T-helper 2 cell treated with Interferon-gamma antibody and Interleukin-4, amounts not matched to agents 100 ng/mL and 5 ng/mL, for 36 hours (primary cell): ENCODE data around the gene SLAMF8. TPM values are rescaled to one million over a fixed set of nuclear protein-coding genes. Genes with fewer than 3 reads are reported as not detected.

Experiments
- intact Hi-C: fragments of 100-400 bp; cut with micrococcal nuclease; formaldehyde crosslinking; loops from one replicate; pipeline ENCODE4 v1.15.1; 2023
- total RNA-seq: library from RNA; stranded (reverse); gene quantifications from 2 replicates; pipeline ENCODE4 v1.2.3, GENCODE V29; 2022

Gene SLAMF8
- total RNA-seq, 1 donor from 2014 or later, result 0.68 TPM

DNA sequence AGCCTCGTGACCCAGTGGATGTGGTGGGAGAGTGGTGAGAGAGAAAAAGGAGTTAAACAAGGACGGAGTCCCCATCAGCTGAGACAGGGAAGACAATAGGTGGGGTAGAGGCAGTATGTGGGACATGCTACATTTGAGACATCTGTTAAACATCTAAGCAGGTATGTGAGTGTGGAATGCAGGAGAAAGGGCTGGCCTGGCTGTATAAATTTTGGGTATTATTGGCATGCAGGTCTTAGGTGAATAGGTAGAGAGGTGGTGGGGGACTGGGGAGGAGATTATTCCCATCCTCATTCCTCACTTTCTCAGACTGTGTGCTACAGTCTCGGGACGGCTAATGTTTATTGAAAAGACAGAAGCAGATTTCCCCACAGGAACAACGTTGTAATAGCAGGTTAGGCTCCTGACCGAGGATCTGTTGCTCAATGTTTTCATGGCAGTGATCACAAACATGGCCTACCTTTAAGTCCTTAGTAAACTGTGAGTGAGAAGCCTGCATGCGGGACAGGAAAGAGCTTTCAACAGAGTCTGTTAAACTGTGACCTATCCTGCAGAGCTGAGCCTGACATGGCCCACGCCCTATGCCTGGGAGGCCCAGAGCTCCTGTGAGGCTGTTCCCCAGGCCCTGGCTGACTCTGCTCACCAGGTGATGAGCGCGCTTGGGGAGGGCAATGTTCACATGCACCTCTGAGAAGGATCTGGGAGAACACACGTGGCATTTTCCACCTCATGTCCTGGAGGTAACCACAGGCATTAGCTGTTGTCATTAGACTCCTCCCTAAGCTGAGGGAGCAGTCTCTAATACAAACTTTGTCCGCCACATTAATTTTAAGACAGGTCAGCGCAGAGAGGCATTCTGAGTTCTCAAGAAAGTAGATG lies 19.3 kb downstream of the SLAMF8 start:
- intact Hi-C loops, result no loop called here

DNA sequence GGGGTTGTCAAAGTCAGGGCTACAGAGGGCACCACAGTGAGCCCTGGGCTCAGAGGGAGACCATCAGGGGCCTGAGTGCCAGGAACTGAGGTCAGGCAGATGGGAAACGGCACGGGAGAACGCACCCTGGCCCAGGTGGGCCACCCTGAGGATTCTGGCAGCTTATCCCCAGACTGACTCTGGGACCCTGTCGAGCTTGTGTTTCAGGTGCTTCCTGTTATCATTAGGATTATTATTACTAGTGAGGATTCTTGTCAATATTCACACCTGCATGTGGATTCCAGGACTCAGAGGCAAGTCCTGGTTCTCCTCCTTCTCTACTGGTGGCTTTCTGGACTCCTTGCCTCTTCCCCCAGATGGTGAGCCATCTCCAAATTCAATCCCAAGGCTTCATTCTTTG lies 20.6 kb downstream of the SLAMF8 start:
- intact Hi-C loops, result no loop called here

DNA sequence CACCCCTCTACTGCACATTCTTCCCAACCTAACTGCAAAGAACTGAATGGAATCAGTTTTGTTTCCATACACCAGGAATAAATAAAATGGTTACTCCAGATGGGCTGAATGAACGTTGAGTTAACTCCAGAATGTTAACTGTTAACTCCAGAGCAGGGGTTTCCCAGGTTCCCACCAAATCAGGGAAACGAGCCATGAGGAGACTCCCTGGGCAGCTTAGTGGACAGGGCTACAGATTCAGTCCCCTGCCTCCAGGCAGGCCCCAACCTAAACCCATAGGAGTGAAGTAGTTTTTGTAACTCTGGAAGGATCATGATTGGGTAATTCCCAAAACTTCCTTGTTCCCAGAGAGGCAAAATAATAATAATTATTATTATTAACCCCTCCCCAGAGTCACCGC lies 21.7 kb downstream of the SLAMF8 start:
- intact Hi-C loops, result no loop called here

DNA sequence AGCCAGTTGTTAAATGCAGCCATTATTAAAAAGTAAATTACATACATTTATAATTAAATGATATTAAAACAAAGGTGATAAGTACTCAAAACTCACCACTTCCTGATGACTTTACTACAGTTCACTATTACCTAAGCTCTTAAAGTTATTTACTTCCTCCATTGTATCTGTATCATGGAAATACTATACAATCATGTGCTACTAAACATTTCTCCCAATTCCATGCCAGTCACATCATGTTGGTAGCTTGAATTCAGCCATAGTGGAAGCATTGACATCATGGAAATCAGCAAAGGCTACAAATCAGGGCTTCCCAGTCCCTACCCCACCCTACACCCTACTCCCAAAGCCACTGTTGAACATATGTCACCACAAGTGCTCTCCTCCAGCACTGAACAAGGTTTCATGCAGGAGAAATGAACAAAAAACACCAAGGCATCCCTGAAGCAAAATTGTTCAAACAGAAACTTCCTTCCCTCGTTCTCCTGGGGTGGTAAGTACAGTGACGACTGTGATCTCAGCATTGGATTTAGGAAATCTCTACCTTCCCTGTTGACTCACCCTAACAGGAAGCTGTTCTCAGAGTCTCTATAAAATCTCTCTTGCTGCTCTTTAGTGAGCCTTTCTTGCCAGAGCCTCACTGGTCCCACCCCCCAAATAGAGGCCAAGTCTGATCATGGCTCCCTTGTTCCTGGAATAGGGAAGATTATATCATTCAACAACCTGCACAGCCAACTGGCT lies 23.1 kb downstream of the SLAMF8 start:
- intact Hi-C loops, result loop anchor here (5.0 kb wide), 1 partner anchor 158 kb away; no protein-coding TSS in a partner anchor

DNA sequence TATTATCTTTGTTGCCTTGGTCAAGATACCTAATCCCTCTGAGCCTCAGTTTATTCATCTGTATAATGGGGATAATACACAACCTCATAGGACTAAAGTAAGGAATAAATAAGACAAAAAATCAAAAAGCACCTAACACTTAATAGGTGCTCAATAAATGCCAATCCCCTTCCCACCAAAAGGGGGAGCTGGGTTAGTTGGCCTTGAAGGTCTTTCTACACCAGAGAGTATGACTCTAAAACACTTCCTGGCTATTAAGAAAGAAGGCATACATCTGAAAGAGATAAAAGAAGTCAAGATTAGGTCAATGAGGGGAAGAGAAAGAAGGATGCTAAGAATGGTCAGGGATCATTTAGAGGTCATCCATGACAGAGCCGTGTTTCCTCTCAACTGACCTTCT lies 24.7 kb downstream of the SLAMF8 start:
- intact Hi-C loops, result loop anchor here (5.0 kb wide), 1 partner anchor 156 kb away; no protein-coding TSS in a partner anchor

DNA sequence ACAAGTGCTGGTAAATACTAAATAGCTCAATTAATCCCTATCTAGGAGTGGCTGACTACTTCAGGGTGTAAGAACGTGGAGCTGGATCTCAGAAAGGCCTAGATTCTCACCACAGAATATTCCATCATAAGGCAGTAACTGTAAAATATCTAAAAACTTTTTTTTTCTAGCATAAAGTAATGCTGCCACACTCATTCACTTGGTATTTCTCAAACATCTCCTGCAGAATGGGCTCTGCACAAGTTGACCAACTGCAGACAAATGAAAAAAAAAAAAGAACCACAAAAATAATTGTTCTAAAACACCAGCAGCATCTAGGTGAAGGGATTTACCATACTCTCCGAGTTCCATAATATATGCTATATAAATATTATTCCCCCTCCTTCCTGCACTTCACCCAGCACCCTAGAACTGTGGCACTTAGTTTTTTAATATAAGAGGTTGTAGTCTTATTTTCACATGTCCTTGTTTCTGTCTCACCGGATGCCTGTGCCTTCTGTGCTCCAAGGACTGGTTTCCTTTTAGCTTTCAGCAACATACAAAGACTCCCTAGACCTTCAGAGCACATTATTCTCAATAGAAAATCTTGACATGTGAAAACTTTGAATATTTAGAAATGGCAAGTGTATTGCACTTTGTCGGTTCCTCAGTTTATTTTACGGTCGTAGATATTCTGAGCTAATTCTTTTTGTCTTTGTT lies 26.9 kb downstream of the SLAMF8 start:
- intact Hi-C loops, result loop anchor here (2.0 to 5.0 kb wide), 4 partner anchors 37 to 154 kb away; partner anchors contain the start of gene DUSP23

DNA sequence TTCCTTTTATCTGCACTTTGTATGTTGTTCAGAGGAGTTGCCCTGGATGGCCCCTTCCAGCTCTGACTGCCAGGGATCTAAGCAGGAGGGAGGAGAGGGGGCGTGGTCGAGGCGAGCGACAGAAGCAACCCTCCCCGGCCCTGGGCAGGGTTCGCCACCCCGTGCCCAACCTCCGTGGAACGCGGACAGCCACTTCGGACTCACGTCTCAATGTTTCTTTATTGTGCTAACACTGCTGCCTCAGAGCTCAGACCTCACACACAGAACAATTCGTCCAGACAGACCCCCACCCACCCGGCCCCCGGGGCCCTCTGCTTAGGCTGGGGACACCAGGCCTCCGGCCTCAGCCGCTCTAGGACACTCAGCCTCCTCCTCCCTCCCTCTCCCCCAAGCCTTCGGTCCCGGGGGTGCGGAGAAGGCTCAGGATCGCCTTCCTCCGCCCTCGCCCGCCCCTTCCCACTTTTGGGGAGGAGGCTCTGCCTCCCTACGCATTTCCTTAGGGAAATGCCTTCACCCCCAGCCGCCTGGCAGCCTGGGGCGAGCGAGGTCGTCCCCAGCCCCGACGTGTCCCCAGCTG lies 27.5 kb downstream of the SLAMF8 start:
- intact Hi-C loops, result loop anchor here (2.0 to 5.0 kb wide), 4 partner anchors 37 to 153 kb away; partner anchors contain the start of gene DUSP23

DNA sequence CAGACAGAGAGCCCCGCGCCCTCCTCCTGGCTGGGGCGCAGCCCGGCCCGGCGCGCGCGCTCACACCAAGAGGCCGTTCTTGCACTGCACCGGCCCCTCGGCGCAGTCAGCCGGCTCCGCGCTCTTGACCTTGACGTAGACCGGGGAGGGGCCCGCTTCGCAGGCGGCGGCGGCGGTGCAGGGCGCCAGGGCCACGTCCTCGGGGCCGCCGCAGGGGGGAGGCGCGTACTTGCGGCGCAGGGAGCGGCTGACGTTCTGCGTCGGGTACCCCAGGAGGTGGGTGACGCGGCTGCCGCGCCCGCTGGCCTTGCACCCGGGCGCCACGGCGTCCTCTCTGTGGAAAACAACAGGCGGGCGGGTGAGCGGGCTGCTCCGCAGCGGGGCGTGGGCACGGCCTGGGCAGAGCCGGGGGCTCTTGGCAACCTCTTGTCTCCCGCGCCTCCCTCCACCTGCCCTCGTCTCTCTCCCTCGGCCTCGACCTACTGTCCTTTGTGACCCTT lies 28.1 kb downstream of the SLAMF8 start:
- intact Hi-C loops, result loop anchor here (2.0 to 5.0 kb wide), 4 partner anchors 36 to 153 kb away; partner anchors contain the start of gene DUSP23

DNA sequence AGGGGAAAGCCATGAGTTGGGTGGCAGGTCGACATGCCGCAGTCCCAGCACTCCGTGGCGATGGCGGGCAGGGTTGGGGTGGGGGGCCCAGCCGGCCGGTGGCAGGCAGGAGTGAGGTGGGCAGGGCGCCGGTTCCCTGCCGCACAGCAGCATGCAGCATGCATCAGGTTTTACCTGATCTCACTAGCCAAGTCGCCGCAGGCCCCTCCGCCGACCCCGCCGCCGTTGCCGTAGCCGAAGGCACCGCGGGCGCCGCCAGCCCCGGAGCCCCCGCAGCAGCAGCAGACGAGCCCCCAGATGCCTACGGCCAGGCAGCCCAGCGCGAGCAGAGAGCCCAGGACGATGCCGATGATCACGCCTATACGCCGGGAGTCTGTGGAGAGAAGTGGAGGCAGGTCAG lies 29.0 kb downstream of the SLAMF8 start:
- intact Hi-C loops, result loop anchor here (2.0 kb wide), 3 partner anchors 35 to 75 kb away; partner anchors contain the start of gene DUSP23

DNA sequence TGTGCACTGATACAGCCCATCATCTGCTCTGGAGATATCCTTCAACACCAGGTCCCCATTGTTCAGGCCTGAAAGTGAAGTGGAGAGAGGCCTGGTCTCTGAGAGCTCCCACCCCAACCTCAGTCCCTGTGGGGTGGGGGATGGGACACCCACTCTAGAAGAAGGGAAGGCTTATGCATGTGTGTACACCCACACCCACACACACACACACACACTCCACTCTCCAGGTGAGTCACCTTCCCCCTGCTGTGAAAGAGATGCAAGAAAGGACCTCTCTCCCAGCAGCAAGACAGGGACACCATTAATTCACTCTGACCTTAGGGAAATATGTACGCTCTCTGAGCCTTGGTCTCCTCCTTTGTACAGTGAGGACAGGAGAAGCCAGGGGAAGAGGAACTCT lies 29.9 kb downstream of the SLAMF8 start:
- intact Hi-C loops, result no loop called here

DNA sequence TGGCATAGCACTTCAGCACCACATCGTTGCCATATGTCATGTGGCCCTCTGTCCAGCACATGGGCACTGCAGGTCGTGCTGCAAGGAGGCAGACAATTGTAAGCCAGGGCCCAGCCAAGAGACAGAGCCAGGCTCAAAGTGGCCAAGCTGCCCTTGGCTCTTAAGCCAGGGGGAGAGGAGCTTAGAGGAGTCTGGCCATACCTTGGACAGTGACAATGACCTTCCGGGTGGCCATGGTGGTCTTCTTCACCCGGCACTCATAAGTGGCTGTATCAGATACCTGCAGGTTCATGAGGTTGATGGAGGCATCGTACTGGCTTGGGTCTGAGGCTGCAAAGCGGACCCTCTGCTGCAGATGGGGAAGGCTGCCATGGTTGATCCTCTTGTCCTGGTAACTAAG lies 31.2 kb downstream of the SLAMF8 start:
- intact Hi-C loops, result no loop called here

DNA sequence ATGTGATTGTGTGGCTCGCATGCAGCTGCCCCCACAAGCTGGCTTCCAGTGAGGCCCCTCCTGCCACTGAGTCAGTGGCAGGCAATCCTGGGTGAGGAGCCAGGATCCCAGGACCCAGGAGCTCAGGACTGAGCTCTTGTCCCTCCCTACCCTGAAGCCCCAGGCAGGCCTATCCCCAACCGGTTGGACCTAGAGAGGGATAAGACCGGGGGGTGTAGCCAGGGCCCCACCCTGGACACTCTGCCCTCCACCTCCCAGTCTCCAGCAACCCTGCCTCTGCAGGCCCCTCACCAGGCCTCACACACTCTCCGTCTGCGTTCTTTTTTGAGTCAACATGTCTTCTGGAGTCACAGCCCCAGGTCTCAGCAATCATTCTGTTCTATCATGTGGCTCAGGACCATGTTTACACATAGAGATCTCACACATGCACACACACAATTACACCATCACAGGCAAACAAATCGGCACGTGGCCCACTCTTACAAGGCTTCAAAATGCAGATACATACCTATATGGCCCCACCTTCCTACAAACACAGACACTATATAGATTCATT lies 33.2 kb downstream of the SLAMF8 start:
- intact Hi-C loops, result no loop called here

DNA sequence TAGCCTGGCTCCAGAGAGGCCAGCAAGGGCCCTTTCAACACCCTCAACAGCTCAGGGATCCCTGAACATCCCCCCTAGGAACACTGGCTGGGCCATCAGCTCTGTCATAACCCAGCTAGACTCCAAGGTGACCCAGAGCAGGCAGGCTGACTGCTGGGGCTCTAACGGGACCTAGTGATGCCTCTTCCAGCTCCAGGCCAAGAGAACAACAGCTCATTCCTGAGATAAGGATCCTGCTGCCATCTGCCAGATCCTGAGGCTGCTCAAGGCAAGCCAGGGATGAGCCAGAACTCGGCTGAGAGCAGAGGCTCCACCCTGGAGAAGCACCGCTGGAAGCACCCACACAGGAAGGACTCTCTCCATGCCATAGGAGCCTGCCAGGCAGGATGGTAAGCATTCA lies 33.8 kb downstream of the SLAMF8 start:
- intact Hi-C loops, result no loop called here

DNA sequence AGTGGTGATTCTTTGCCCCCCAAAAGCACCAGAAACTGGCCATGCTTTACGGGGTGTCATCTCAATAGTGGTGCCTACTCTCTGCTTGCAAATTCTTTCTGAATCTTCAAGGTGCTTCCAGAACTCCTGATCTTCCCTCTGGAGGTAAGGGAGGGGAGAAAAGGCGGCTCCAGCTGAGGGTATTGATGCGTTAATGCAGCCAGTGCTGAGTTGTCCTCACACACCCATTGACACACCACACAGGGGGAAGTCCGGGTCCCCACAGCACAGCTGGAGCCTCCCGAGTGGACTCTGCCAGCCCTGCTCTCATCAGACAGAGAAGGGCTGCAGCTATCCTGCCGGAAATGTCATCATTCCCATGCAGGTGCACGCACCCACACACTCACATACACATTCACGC lies 34.5 kb downstream of the SLAMF8 start:
- intact Hi-C loops, result no loop called here

DNA sequence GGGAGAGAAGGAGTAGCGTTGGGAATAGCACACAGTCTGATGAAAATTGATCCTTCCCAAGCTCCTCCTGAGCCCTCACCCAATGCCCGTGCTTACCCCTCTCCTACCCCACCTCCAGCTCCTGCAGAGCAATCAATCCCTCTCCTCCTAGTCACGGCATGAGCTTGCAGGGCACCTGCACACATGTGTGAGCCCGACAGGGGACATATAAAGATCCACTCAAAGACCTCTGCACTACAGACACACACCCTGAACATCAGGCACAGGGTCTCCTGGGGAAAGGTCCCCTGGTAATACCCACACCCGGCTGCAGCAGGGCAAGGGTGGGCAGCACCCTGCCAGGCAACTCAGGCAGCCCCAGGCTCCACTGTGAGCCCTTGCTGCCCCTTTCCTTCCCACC lies 35.4 kb downstream of the SLAMF8 start:
- intact Hi-C loops, result no loop called here

DNA sequence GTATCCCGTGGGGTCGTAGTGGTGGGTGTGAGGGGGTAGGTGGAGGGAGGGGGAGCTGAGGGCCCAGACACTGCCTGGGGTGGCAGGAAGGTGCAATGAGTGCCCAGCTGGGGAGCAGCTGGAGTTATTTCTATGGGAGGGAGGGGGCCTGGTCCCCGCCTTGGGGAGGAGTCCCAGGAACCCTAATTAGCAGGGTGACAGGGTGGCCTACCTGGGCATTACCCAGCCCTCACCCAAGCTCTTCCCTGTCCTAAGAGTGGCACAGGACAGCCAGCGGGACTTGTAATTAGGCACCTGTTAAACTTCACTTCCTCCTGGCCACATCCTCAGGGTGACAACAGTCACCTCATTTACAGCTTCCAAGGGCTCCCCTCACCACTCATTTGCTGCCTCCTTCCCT lies 35.9 kb downstream of the SLAMF8 start, which contains the start of gene VSIG8:
Gene VSIG8, minus strand, starts transcription at position 101 of the 400 bp plus-strand sequence. CDS start 136 bp downstream, outside the sequence.
- intact Hi-C loops, result no loop called here

DNA sequence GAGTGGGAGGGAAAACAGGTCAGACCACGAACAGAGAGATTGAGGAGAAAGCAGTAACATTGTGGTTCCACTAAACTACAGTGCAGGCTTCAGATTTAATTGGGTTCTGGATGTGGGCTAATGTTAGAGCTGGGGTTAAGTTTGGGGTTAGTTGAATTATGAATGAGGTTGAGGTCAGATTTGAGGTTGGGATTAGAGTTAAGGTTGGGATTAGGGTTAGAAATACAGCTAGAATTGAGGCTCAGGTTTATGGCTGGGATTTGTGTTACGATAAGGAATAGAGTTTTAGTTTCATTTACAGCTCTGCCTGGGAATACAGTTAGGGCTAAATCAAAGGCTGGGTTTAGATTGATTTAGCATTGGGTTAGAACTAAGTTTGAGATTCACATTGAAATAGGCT lies 37.6 kb downstream of the SLAMF8 start:
- intact Hi-C loops, result no loop called here

DNA sequence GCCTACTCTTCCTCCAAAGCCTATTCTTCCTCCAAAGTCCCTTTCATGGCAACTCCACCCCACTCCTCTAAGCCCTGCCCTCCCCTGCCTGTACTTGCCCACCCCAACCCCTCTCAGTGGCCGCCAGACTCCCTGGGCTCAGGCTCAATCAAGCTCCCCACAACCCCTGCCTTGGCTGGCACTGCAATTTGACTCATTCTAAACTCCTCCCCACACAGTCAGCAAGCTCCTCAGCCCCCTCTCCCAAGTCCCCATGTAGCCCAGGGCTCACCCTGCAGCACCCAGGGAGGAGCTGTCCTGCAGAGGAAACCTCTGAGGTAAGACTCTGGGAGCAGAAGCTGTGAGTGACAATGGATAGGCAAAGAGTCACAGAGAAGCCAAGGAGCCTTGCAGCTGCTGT lies 39.4 kb downstream of the SLAMF8 start:
- intact Hi-C loops, result no loop called here

DNA sequence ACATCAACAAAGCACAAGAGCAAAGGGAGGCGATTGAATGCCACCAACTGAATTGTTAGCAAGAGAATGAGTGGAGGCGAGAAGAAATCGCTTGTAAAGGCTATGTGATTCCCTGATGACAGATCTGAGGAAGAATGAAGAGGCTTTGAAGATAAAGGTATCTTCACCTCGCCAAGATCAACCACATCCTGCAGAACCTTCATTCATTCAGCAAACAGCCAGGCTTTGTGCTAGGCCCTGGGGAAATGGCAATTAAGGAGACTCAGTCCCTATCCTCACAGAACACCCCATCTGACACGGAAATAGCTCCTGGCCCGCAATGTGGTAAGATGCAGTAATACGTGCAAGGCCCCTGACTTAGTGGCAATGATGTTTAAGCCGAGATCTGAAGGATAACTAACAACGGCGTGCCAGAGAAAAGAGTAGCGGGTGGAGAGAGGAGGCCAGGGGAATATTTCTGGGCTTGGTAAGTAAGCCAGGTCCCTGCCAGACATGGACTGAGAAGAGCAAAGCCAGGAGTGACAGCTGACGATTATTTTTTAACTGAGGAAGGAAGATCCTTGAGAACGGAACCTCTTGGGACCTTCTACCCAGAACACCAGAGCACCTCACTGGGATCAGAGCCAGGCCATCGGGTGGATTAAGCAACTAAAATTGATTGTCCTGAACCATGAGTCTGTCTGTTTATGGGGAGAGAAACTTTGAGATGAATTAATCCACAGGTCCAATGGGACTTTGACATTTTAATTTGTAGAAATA lies 40.4 kb downstream of the SLAMF8 start:
- intact Hi-C loops, result no loop called here

DNA sequence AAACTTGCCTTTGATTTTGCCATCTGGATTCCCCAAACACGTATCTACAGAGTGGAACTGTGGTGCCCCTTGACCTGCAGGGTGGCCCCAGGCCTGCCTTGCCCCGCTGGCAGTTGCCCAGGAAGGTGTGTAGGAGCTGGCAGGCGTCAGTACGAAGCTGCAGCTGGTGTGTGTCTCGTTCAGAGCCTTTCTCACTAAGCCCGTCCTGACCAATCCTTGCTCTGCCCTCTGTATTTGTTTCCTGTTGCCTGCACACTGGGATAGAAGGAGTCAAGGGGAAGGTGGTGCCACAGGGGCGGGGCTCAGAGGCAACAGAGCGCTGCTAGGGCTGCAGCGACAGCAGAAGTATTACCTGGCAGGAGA lies 41.0 kb downstream of the SLAMF8 start:
- intact Hi-C loops, result no loop called here
